Activated CD4-positive, alpha-beta T cell treated with anti-CD3 and anti-CD28 coated beads, Interleukin-10, Interleukin-2, amounts not matched to agents 100 ng/mL and 50 ng/mL, durations not matched to agents 16 hours and 8 hours (primary cell): ENCODE data around the gene DPY19L2.

Source experiments
- DNase-seq: peaks from one replicate; pipeline ENCODE4 v3.0.0-alpha.2; 2020

Gene DPY19L2

GRCh38 chr12:63525831-63526230 is 142.5 kb downstream of the DPY19L2 start:
- DNase-seq = no peak

GRCh38 chr12:63521706-63522105 is 146.6 kb downstream of the DPY19L2 start:
- no peak for DNase-seq
